Measurements from ENCODE around the gene ADPRM. TPM values are rescaled to one million over a fixed set of nuclear protein-coding genes. Genes with fewer than 3 reads are reported as not detected.
"Not testable (repeated sequence)": the region's sequence is repeated elsewhere in the genome, so short reads cannot be mapped to it uniquely, and the experiment has no call there.

The ADPRM gene
- total RNA-seq, 1 experiment from 2014 or later = 2.9 TPM

GRCh38 chr17:10683853-10684252 lies 13.5 kb upstream of the ADPRM start:
- intact Hi-C loops (cut with micrococcal nuclease) = no loop called here
- Histone ChIP-seq H3K4me3 (ENCODE audit: low read length) (no peak overlapping the region), H3K27me3 (ENCODE audit: low read length) (no peaks in the 10 kb centered on the region), H3K4me1 (ENCODE audit: insufficient read depth, low read length) (no peaks in the 10 kb centered on the region), H3K27ac (ENCODE audit: low read length) (no peak overlapping the region), H2AFZ (ENCODE audit: low read length) (no peak overlapping the region), H3K9me3 (ENCODE audit: low read length) (no peaks in the 10 kb centered on the region), H3F3A (ENCODE audit: low read length, unreplicated experiment) (no peaks in the 10 kb centered on the region), H3K9ac (ENCODE audit: low read length) (no peak overlapping the region), H3K9me2 (replicated peaks; ENCODE audit: low read length) (no peaks in the 10 kb centered on the region), H3K36me3 (ENCODE audit: low read depth, low read length) (peaks cover 49% of the 10 kb centered on the region), H3K4me2 (ENCODE audit: low read length) (no peak overlapping the region), H3K79me2 (ENCODE audit: low read length) (peaks cover 16% of the 10 kb centered on the region; the same call in 1 of the 2 replicates), H4K20me1 (ENCODE audit: low read length) (no peaks in the 10 kb centered on the region; the same call in 1 of the 2 replicates)
- no peak for TF ChIP-seq EZH2 (IDR thresholded peaks at IDR 0.05; ENCODE audit: low read length, unreplicated experiment)
- TF ChIP-seq, protein P1, sequence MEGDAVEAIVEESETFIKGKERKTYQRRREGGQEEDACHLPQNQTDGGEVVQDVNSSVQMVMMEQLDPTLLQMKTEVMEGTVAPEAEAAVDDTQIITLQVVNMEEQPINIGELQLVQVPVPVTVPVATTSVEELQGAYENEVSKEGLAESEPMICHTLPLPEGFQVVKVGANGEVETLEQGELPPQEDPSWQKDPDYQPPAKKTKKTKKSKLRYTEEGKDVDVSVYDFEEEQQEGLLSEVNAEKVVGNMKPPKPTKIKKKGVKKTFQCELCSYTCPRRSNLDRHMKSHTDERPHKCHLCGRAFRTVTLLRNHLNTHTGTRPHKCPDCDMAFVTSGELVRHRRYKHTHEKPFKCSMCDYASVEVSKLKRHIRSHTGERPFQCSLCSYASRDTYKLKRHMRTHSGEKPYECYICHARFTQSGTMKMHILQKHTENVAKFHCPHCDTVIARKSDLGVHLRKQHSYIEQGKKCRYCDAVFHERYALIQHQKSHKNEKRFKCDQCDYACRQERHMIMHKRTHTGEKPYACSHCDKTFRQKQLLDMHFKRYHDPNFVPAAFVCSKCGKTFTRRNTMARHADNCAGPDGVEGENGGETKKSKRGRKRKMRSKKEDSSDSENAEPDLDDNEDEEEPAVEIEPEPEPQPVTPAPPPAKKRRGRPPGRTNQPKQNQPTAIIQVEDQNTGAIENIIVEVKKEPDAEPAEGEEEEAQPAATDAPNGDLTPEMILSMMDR (conservative IDR thresholded peaks at IDR 0.05; ENCODE audit: low read depth, low read length) = peak; percentile 62
- ATAC-seq = no peak
- CTCF ChIA-PET = no interaction called here
- no TSS peak for BruUV-seq (replicated peaks)
- POLR2A ChIA-PET (ENCODE audit: unreplicated experiment) = no interaction called here
- peak; percentile 33 for DNase-seq

DNA sequence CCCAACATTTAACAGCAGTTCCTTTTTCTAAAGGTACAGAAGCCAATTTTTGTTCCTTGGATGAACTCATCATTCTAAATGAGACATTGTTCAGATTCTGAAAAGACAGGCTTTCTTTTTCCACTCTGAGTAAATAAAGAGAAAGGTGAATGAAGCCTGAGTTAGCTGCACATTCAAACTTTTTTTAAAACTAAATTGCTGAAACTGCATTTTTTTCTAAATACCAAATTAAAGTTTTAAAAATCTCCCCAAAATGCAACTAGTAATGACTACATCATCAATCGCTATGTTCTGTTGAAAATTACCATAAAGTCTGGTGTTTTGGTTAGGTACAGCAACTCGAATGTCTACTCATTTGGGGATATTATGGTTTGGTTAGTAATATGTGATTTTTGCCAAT lies 9.9 kb upstream of the ADPRM start:
- no peaks in the 10 kb centered on the region; the same call in 1 of the 2 replicates for H4K20me1 ChIP-seq (ENCODE audit: low read length)
- CTCF ChIA-PET = no interaction called here
- no peak for TF ChIP-seq EZH2 (IDR thresholded peaks at IDR 0.05; ENCODE audit: low read length, unreplicated experiment)
- TF ChIP-seq, protein P1 (conservative IDR thresholded peaks at IDR 0.05; ENCODE audit: low read depth, low read length) = no peak
- TF ChIP-seq EZH2phosphoT487 (IDR thresholded peaks at IDR 0.05; ENCODE audit: borderline replicate concordance, low read length) = no peak
- no TSS peak for BruUV-seq (replicated peaks)
- POLR2A ChIA-PET (ENCODE audit: unreplicated experiment) = no interaction called here
- no peak overlapping the region for H3K4me3 ChIP-seq (ENCODE audit: low read length)
- H3K9me3 ChIP-seq (ENCODE audit: low read length) = no peaks in the 10 kb centered on the region
- no peaks in the 10 kb centered on the region for H3K27me3 ChIP-seq (ENCODE audit: low read length)
- no peaks in the 10 kb centered on the region for H3F3A ChIP-seq (ENCODE audit: low read length, unreplicated experiment)
- peaks cover 50% of the 10 kb centered on the region for H3K36me3 ChIP-seq (ENCODE audit: low read depth, low read length)
- H3K27ac ChIP-seq (ENCODE audit: low read length) = no peak overlapping the region
- ATAC-seq = no peak
- no peak overlapping the region for H3K4me2 ChIP-seq (ENCODE audit: low read length)
- intact Hi-C loops (cut with micrococcal nuclease) = no loop called here
- no peak overlapping the region for H3K9ac ChIP-seq (ENCODE audit: low read length)
- peaks cover 49% of the 10 kb centered on the region for H3K79me2 ChIP-seq (ENCODE audit: low read length)
- no peaks in the 10 kb centered on the region for H3K9me2 ChIP-seq (replicated peaks; ENCODE audit: low read length)
- no peaks in the 10 kb centered on the region for H3K4me1 ChIP-seq (ENCODE audit: insufficient read depth, low read length)
- no peak for DNase-seq
- no peak overlapping the region for H2AFZ ChIP-seq (ENCODE audit: low read length)

- H3K27me3 ChIP-seq (ENCODE audit: low read length); H3K9me3 ChIP-seq (ENCODE audit: low read length); CTCF ChIA-PET; H3K4me1 ChIP-seq (ENCODE audit: insufficient read depth, low read length); H3K9me2 ChIP-seq (replicated peaks; ENCODE audit: low read length); BruUV-seq (replicated peaks); H3F3A ChIP-seq (ENCODE audit: low read length, unreplicated experiment); H2AFZ ChIP-seq (ENCODE audit: low read length); H4K20me1 ChIP-seq (ENCODE audit: low read length); DNase-seq; H3K27ac ChIP-seq (ENCODE audit: low read length); ATAC-seq: not testable (repeated sequence)
- peak overlapping the region; percentile 93; the same call in 1 of the 2 replicates for H3K9ac ChIP-seq (ENCODE audit: low read length)
- H3K4me2 ChIP-seq (ENCODE audit: low read length) = peak overlapping the region; percentile 98
- POLR2A ChIA-PET (ENCODE audit: unreplicated experiment) = interaction anchor here (0.6 kb wide), 1 partner anchor 955 kb away, joined by 3 read pairs; no protein-coding TSS in a partner anchor
- peaks cover 72% of the 10 kb centered on the region for H3K79me2 ChIP-seq (ENCODE audit: low read length)
- peaks cover 27% of the 10 kb centered on the region for H3K36me3 ChIP-seq (ENCODE audit: low read depth, low read length)
- H3K4me3 ChIP-seq (ENCODE audit: low read length) = peak overlapping the region; percentile 88
- intact Hi-C loops (cut with micrococcal nuclease) = loop anchor here (2.0 kb wide), 1 partner anchor 33 kb away; no protein-coding TSS in a partner anchor
Measured at GRCh38 chr17:10695875-10696407, 1.5 kb upstream of the ADPRM start.

Measured in PC-3 (cell line).